NCI-H82 treated with DMSO at 0.1 percent for 48 hours (cell line): ENCODE data around the gene DHX15.

Experiments used
- DNase-seq: peaks from one replicate; lab custom pipeline; 2025; ENCODE audit not compliant: unreplicated experiment; lab: John Stamatoyannopoulos, UW

DHX15 gene

DNA sequence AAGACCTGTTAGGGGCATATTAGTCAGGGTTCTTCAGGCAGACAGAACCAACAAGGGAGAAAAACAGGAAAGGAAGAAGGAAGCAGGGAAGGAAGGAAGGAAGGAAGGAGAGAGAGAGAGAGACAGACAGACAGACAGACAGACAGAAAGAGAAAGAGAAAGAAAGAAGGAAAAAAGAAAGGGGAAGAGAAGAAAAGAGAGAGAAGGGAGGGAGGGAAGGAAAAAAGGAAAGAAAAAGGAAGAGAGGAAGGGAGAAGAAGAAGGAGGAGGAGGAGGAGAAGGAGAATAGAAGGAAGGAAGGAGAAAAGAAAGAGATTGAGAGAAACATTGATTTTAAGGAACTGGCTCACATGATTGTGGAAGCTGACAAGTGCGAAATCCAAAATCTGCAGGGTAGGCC is 89.0 kb downstream of the DHX15 start:
- no peak for DNase-seq

DNA sequence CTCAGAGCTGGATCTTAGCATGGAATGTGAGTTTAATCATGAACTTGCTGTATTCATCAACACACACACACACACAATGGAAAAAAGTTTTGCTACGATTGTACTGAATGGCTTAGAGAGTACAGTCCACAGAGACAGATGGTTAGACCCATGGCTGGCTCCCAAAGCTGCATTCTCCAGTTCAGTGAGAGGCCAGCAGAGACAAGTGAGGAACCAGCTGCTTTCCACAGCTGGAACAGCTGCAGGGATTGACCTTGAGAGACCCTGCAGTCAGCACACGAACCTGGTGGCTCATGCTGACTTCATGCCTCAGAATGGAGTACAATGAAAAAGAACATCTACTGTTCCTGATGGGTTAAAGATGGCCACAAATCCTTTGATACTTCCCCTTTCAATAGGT is 94.5 kb downstream of the DHX15 start:
- no peak for DNase-seq

DNA sequence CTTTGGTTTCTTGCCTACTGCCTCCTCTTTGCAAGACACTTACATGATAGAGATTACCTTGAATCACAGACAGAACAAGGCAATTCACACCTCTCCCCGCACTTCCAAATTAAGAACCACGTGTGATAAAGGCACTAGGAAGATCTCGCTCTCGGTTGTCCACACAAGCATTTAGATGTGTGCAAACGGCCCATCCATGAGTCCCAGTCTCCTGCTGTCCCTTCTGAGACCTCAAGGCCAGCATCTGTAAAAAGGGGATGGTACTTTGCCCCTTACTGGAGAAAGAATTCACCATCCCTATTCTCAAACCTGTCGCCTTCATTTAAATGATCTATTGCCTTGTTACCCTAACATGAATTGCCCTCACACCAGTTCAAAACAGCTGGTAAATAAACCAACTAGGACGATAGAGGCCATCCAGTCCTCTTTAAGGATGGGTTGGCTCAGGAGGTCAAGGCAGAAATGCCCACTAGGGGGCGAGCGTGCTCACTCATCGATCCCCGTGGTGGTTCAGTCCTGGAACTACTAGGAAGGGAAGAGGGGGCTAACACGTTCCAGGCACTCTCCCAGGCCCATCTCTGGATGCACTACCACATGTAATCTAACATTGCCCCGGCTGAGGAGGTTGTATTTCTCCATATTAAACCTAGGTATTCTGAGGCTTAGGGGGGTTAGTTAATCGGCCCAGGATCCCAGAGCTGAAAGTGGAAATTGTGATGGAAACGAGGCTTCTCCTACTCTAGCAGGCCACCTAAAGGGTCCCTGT is 95.8 kb downstream of the DHX15 start:
- DNase-seq: peak; percentile 37

DNA sequence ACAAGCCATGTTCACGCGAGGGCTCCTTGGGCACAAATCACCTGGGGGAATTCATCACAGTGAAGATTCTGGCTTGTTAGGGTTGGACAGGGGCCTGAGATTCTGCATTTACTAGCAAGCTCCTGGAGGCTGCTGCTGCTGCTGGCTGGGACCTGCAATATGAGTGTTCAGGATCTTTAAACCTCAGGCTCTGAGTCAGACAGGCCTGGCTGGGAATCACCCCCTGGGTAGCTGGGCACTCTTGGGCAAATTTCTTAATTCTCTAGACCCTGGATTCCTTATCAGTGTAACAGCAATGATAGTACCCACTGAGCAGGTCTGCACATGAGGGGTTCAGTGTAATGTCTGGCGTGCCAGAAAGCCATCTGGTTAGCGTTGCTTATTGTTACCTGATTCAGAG is 101.5 kb downstream of the DHX15 start:
- no peak for DNase-seq

DNA sequence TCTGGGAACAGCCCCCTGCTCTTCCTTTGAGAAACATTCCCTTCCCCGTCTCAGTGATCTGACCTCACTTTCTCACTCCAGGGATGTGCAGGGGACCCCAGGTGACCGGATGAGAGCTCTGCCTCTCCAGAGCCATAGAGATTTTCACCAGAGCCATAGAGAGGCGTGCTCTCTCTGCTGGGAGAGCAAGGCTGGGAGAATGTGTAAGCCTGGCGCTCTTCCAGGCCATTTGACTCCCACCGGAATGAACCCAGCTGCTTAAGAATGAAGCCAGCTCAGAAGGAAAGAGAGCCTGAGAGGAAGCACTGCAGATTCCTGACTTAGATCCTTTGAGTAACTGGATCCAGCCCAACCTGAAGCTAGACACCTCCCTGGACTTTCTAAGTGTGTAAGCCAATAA is 106.4 kb downstream of the DHX15 start:
- DNase-seq: no peak
